GM18498 (cell line): ENCODE measurements around the gene RAB6B.
"Not testable (repeated sequence)": the region's sequence is repeated elsewhere in the genome, so short reads cannot be mapped to it uniquely, and the experiment has no call there.

Experiments
- ATAC-seq: cut with Tn5 transposase; IDR thresholded peaks from one replicate; pipeline ENCODE4 v1.9.1; 2021; ENCODE audit warnings: mild to moderate bottlenecking, moderate library complexity; ENCODE audit not compliant: unreplicated experiment

The RAB6B gene

DNA sequence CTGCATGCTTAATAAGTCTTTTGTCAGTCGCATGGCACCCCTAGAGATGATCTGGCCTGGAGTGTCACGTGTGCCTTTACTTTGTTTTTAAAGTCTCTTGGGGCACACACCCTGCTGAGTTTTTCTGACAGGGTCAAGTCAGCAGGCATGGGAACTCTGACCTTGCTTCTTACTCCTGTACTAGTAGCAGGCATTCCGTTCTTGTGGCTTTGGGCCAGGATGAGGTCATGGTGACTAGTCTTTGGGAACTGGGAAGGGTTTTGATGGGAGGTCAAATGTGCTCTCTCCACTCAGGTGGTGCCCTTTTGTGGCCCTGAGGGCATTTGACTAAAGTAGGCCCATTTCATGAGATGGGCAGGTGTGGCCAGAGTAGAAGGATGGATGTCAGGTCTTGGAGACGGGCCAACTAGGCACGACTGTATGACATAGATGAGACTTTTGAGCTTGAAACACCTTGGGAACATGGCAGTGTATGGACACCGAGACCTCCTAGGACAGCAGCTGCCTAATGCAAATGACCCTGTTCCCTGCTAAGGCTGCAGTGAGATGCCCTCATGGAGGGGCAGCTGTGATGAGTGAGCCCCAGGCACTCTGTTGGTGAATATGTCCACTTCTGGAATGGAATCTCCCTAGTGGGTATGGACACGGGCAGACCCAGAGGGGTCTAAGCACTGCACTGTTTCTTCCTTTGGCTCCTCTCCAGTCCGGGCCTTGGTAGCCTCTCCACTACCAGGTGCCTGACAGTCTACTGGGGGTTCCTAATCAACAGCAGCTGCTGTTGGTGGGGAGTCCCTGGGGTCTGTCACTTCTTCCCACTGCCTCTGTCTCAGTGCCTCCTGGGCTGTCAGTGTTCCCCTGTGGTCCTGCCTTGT, 73.7 kb downstream of the RAB6B start:
- no peak for ATAC-seq

GRCh38 chr3:133820889-133821675, 74.6 kb downstream of the RAB6B start:
- ATAC-seq: no peak

DNA sequence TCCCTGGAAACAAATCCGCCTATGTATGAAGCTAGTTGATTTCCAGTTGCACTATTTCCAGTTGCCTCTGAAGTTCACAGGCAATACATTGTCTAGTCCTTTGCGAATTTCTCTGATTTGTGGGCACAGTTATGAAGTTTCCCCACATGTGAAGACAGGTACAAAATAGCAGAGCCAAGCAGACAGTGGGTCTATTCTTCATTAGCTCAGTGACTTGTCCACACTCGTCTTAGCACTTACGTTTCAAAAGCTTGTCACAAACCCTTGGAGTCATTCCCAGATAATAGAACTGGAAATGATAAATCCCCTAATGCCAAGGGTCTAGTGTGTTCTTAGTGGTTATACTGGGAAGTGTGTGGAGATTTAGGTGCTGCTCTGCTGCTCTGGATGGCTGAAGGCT, 75.6 kb downstream of the RAB6B start:
- ATAC-seq: no peak

- no peak for ATAC-seq
Observed at GRCh38 chr3:133815386-133815785, 80.3 kb downstream of the RAB6B start.

GRCh38 chr3:133812872-133813271, 82.8 kb downstream of the RAB6B start:
- ATAC-seq: no peak

- peak; percentile 99 for ATAC-seq
Observed at GRCh38 chr3:133805702-133806475, 89.8 kb downstream of the RAB6B start, which contains the start of gene SRPRB. TSS of gene SRPRB (plus strand) at chr3:133805815. CDS start at chr3:133805849, 34 bp downstream.

GRCh38 chr3:133805384-133805701, 90.3 kb downstream of the RAB6B start:
- no peak for ATAC-seq

DNA sequence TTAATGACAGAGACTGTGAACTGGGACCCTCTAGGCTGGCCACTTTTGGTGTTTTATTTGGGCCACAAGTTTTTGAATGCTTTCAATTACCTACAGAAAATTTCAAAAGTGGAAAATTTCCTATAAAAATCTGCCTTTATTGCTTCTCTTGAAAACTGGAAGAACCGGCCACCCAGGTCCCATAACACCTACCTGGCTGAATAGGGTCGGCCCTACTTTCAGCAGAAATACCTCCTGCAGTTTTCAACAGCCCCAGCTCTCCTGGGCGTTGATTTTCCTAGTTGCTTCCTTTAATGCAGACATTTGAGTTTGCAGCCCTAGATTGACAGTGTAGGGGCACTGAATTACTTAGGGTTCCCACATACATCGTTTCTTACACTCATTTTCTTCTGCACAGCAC, 90.8 kb downstream of the RAB6B start:
- ATAC-seq: no peak

DNA sequence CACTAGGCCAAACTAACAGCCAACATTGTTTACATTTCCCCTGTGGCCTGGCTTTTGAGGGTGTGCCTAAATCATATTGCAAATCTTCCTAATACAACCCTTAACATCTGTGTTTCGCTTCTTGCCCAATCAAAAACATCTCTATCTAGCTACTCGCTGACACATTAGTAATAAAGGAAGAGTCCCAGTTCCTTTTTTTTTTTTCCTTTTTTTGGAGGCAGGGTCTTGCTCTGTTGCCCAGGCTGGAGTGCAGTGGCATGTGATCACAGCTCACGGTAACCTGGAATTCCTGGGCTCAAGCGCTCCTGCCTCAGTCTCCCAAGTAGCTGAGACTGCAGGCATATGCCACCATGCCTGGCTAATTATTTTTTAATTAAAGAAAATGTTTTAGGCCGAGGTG, 92.2 kb downstream of the RAB6B start:
- no peak for ATAC-seq

DNA sequence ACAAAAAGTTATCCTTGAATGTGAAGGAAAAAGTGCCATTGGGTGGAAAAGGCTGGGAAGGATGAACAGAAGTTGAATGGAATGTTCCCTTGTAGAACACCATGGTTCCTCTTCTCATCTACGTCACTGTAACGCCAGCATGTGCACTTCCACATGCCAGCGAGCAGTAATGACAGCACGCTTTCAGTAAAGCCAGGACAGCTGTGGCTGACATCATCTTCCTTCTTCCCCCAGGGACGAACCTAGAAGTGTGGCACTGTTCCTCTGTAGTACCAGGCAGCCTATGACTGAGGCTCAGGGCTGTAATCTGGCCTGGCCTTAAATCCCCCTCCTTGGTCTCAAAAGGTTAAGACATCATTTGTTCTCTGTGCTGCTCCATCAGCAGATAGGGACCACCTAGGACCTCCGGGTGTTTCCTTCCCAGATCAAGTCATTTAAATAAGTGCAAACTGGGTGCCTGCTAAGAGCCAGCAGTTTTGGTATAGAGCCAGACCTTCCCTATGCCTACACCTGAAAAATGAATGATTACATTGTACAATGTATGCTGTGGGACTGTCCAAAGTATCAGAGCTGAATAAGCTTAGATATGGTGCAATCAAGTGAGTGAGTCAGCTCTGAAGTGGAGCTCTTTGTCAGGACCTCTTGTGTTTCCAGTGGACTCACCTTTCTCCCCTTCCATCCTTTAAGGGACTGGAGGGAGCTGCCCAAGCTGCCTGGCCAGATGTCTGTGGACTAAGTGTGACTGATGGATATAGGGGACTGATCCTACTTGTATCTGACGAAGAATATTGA, 95.7 kb downstream of the RAB6B start:
- no peak for ATAC-seq

DNA sequence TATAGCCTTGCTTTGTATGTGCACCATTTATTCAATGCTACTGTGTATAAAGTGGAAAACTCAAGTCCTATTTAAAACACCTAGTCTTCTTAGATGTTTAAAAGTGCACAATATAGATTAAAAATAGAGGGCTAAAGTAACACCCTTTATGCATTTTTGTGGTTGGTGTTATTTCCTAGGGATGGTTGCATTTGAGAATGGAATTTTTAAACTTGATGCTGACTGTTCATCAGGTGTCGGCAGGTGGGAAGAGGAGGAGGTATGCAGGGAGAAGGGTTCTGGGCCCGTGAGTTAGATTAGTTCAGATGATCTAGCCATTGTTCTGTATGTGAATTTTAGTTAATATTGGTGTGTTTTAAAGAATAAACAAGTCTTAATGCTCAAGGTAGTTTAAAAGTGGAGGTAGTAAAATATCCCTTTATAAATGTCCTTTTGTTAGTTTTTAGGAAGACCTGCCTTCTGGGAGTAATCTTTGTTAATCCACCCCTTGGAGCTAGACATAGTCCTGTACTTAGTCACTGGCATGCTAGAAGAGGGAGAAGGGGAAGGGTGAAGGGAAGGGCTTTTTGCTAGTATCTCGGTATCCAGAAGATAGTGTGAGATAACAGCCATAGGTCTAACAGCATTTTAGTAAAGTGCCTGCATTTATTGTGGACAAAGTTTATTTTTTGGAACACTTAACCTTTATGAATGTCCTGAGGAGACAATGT, 98.1 kb downstream of the RAB6B start:
- ATAC-seq: no peak

- no peak for ATAC-seq
Observed at GRCh38 chr3:133792171-133792763, 103.4 kb downstream of the RAB6B start.

DNA sequence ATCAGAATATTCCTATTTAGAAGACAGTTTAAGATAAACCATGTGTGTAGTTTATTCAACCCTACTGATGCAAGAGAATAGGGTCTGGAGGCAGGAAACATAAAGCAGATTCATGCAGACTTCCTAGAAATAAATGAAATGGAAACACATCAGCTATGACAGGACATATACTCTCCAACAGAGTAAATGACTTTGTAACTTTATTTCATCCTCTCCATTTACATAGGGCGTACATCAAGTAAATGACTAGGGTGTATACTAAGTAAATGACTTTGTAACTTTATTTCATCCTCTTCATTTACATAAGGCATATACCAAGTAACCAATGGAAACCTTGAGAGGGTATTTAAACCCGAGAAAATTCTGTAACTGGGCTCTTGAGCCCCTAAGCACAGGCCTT, 107.7 kb downstream of the RAB6B start:
- no peak for ATAC-seq

DNA sequence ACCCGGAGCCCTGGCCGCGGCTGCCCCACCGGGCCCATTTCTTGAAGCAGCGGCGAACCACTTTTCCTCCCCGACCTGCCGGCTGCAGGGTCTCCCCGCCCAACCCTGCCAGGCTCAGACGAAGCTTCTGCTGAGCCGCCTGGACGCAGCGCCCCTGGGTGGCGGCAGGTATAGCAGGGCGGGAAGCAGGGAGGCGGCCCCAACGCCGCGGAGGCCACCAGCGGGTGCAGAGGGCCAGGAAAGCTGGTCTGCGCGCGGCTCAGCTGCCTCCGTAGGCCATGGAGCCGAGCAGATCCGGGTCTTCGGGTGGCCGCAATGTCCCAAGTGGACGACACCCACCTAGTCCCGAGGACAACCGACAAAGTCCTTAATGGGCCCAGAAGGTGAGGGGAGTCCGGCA, 111.9 kb downstream of the RAB6B start:
- ATAC-seq: no peak

GRCh38 chr3:133782454-133782853, 113.2 kb downstream of the RAB6B start:
- ATAC-seq: no peak

GRCh38 chr3:133781570-133781969, 114.1 kb downstream of the RAB6B start:
- no peak for ATAC-seq

GRCh38 chr3:133780756-133781155, 114.9 kb downstream of the RAB6B start:
- not testable (repeated sequence) for ATAC-seq

GRCh38 chr3:133779626-133780203, 116.0 kb downstream of the RAB6B start:
- ATAC-seq: no peak
